ENCODE measurements around the gene EVA1A.

EVA1A gene

GRCh38 chr2:75506101-75506697 is 54.5 kb downstream of the EVA1A start:
- H3K4me3 ChIP-seq (ENCODE audit: low read depth, low read length), result no peak overlapping the region
- H3K36me3 ChIP-seq (ENCODE audit: control insufficient read depth in 2 of 2, insufficient read depth in 1 of 2, low read length in 2 of 2), result no peaks in the 10 kb centered on the region
- no peak for TF ChIP-seq PRDM6 (tag by site-specific recombination; IDR thresholded peaks at IDR 0.05)
- no peak for TF ChIP-seq ZNF202 (tag by site-specific recombination; IDR thresholded peaks at IDR 0.05; ENCODE audit: borderline replicate concordance)
- TF ChIP-seq ZNF645 (tag by site-specific recombination; IDR thresholded peaks at IDR 0.05), result no peak
- TF ChIP-seq ZBTB21 (tag by site-specific recombination; IDR thresholded peaks at IDR 0.05), result no peak
- TF ChIP-seq SP7 (tag by site-specific recombination; IDR thresholded peaks at IDR 0.05), result no peak
- TF ChIP-seq ZNF280C (tag by site-specific recombination; IDR thresholded peaks at IDR 0.05), result no peak
- no peaks in the 10 kb centered on the region for H3K9me3 ChIP-seq (ENCODE audit: control insufficient read depth, insufficient read depth, low read depth, low read length)
- H3K27ac ChIP-seq (ENCODE audit: extremely low read depth, low read depth, low read length), result no peak overlapping the region
- POLR2A ChIA-PET, result no interaction called here
- CTCF ChIA-PET, result no interaction called here
- no peaks in the 10 kb centered on the region for H3K4me1 ChIP-seq (ENCODE audit: control insufficient read depth, insufficient read depth, low read length)

GRCh38 chr2:75505012-75505411 is 55.7 kb downstream of the EVA1A start:
- ChIA-PET POLR2A (no interaction called here), CTCF (no interaction called here)
- H3K4me1 ChIP-seq (ENCODE audit: control insufficient read depth, insufficient read depth, low read length), result no peaks in the 10 kb centered on the region
- no peak for TF ChIP-seq ZNF133 (tag by site-specific recombination; IDR thresholded peaks at IDR 0.05)
- TF ChIP-seq ZNF19 (tag by site-specific recombination; IDR thresholded peaks at IDR 0.05; ENCODE audit: low read depth), result no peak
- H3K36me3 ChIP-seq (ENCODE audit: control insufficient read depth in 2 of 2, insufficient read depth in 1 of 2, low read length in 2 of 2), result no peaks in the 10 kb centered on the region
- no peak overlapping the region for H3K4me3 ChIP-seq (ENCODE audit: low read depth, low read length)
- H3K27ac ChIP-seq (ENCODE audit: extremely low read depth, low read depth, low read length), result no peak overlapping the region
- no peaks in the 10 kb centered on the region for H3K9me3 ChIP-seq (ENCODE audit: control insufficient read depth, insufficient read depth, low read depth, low read length)

GRCh38 chr2:75503048-75503607 is 57.6 kb downstream of the EVA1A start:
- H3K36me3 ChIP-seq (ENCODE audit: control insufficient read depth in 2 of 2, insufficient read depth in 1 of 2, low read length in 2 of 2), result no peaks in the 10 kb centered on the region
- no peaks in the 10 kb centered on the region for H3K9me3 ChIP-seq (ENCODE audit: control insufficient read depth, insufficient read depth, low read depth, low read length)
- POLR2A ChIA-PET, result no interaction called here
- H3K27ac ChIP-seq (ENCODE audit: extremely low read depth, low read depth, low read length), result no peak overlapping the region
- CTCF ChIA-PET, result interaction anchor here (0.6 kb wide), 1 partner anchor 31 kb away, joined by 3 read pairs; no protein-coding TSS in a partner anchor
- no peaks in the 10 kb centered on the region for H3K4me1 ChIP-seq (ENCODE audit: control insufficient read depth, insufficient read depth, low read length)
- no peak overlapping the region for H3K4me3 ChIP-seq (ENCODE audit: low read depth, low read length)
- TF ChIP-seq ZNF785 (tag by site-specific recombination; IDR thresholded peaks at IDR 0.05) (no peak), ZNF488 (tag by site-specific recombination; IDR thresholded peaks at IDR 0.05) (no peak), ZNF174 (tag by site-specific recombination; IDR thresholded peaks at IDR 0.05) (no peak), ATF2 (tag by site-specific recombination; IDR thresholded peaks at IDR 0.05; ENCODE audit: low read depth) (no peak), ZNF404 (tag by site-specific recombination; IDR thresholded peaks at IDR 0.05) (no peak), ZNF600 (tag by site-specific recombination; IDR thresholded peaks at IDR 0.05) (no peak), ZNF692 (tag by site-specific recombination; IDR thresholded peaks at IDR 0.05) (no peak), SP7 (tag by site-specific recombination; IDR thresholded peaks at IDR 0.05) (no peak), ZFP41 (tag by site-specific recombination; IDR thresholded peaks at IDR 0.05; ENCODE audit: borderline replicate concordance) (no peak), INSM2 (tag by site-specific recombination; IDR thresholded peaks at IDR 0.05) (no peak), ZNF423 (tag by site-specific recombination; IDR thresholded peaks at IDR 0.05) (no peak), ZNF837 (tag by site-specific recombination; IDR thresholded peaks at IDR 0.05) (no peak), ZNF302 (tag by site-specific recombination; IDR thresholded peaks at IDR 0.05; ENCODE audit: low read depth) (no peak)
